ENCODE data around the gene PLD3. TPM values are rescaled to one million over a fixed set of nuclear protein-coding genes. Genes with fewer than 3 reads are reported as not detected.
A peak's percentile ranks its signal among the peaks of the same experiment; 100 is the strongest.

The PLD3 gene
- total RNA-seq, 2 experiments from 2014 or later: 57.8 to 69.1 TPM

- DNase-seq (no peak), ATAC-seq (no peak)
- peak overlapping the region; percentile 17 for H3K27ac Mint-ChIP-seq
- intact Hi-C loops (cut with DNase I, micrococcal nuclease): no loop called here
- H3K4me1 Mint-ChIP-seq: peaks cover 24% of the 10 kb centered on the region
- CTCF ChIA-PET: no interaction called here
- POLR2A ChIA-PET: interaction anchor here (0.6 kb wide), 1 partner anchor 954 kb away, joined by 3 read pairs; no protein-coding TSS in a partner anchor
- no peaks in the 10 kb centered on the region for H3K27me3 Mint-ChIP-seq
- no peaks in the 10 kb centered on the region for H3K9me3 Mint-ChIP-seq (ENCODE audit: low read depth)
- no peak overlapping the region for H3K4me3 Mint-ChIP-seq
- H3K36me3 Mint-ChIP-seq (ENCODE audit: low read depth): peaks cover 13% of the 10 kb centered on the region
Measured at GRCh38 chr19:40419066-40419612, 70.6 kb downstream of the PLD3 start.

GRCh38 chr19:40419780-40420179 lies 71.3 kb downstream of the PLD3 start:
- H3K27me3 Mint-ChIP-seq: no peaks in the 10 kb centered on the region
- intact Hi-C loops (cut with DNase I, micrococcal nuclease): loop anchor here (2.0 kb wide), 4 partner anchors 15 to 331 kb away; partner anchors contain the start of genes ACTMAP (in 1 of the 2) and SNRPA (in 1 of the 2)
- ChIA-PET CTCF (interaction anchor here (0.7 to 1.3 kb wide), 6 partner anchors 24 to 508 kb away, joined by 3 to 11 read pairs (median 5); partner anchors contain the start of gene SERTAD3), POLR2A (interaction anchor here (1.1 kb wide), 1 partner anchor 46 kb away, joined by 7 read pairs; the partner anchor contains the start of gene BLVRB)
- DNase-seq (no peak), ATAC-seq (no peak)
- peaks cover 18% of the 10 kb centered on the region for H3K36me3 Mint-ChIP-seq (ENCODE audit: low read depth)
- no peaks in the 10 kb centered on the region for H3K9me3 Mint-ChIP-seq (ENCODE audit: low read depth)
- peak overlapping the region; percentile 47 for H3K4me3 Mint-ChIP-seq
- peak overlapping the region; percentile 59 for H3K27ac Mint-ChIP-seq
- peaks cover 24% of the 10 kb centered on the region for H3K4me1 Mint-ChIP-seq

GRCh38 chr19:40420451-40420765 lies 71.9 kb downstream of the PLD3 start:
- peaks cover 24% of the 10 kb centered on the region for H3K4me1 Mint-ChIP-seq
- peak overlapping the region; percentile 76 for H3K4me3 Mint-ChIP-seq
- no peaks in the 10 kb centered on the region for H3K27me3 Mint-ChIP-seq
- ChIA-PET CTCF (interaction anchor here (0.6 to 1.3 kb wide), 19 partner anchors 11 to 507 kb away, joined by 3 to 11 read pairs (median 4); partner anchors contain the start of genes BLVRB and SERTAD3), POLR2A (interaction anchor here (0.5 to 1.7 kb wide), 5 partner anchors 17 to 195 kb away, joined by 3 to 7 read pairs (median 3); partner anchors contain the start of gene BLVRB)
- intact Hi-C loops (cut with DNase I, micrococcal nuclease): loop anchor here (2.0 kb wide), 4 partner anchors 16 to 330 kb away; partner anchors contain the start of genes ACTMAP (in 1 of the 2) and SNRPA (in 1 of the 2)
- ATAC-seq (no peak), DNase-seq (no peak)
- no peaks in the 10 kb centered on the region for H3K9me3 Mint-ChIP-seq (ENCODE audit: low read depth)
- H3K27ac Mint-ChIP-seq: peak overlapping the region; percentile 83
- H3K36me3 Mint-ChIP-seq (ENCODE audit: low read depth): peaks cover 20% of the 10 kb centered on the region

- POLR2A ChIA-PET: interaction anchor here (0.5 to 1.7 kb wide), 7 partner anchors 17 to 843 kb away, joined by 3 to 7 read pairs (median 3); partner anchors contain the start of gene BLVRB
Measured at GRCh38 chr19:40420766-40421765, 72.6 kb downstream of the PLD3 start.

GRCh38 chr19:40421993-40422747 lies 73.7 kb downstream of the PLD3 start:
- Mint-ChIP-seq H3K4me3 (peak overlapping the region; percentile 76), H3K36me3 (ENCODE audit: low read depth) (peaks cover 20% of the 10 kb centered on the region), H3K27ac (peak overlapping the region; percentile 90), H3K27me3 (no peaks in the 10 kb centered on the region), H3K4me1 (peaks cover 28% of the 10 kb centered on the region), H3K9me3 (ENCODE audit: low read depth) (no peaks in the 10 kb centered on the region)
- DNase-seq (no peak), ATAC-seq (no peak)
- CTCF ChIA-PET: interaction anchor here (1.2 to 2.6 kb wide), 2 partner anchors 10 to 42 kb away, joined by 4 to 14 read pairs; partner anchors contain the start of gene BLVRB
- intact Hi-C loops (cut with DNase I, micrococcal nuclease): loop anchor here (1.0 to 2.0 kb wide), 8 partner anchors 17 to 329 kb away; partner anchors contain the start of genes ACTMAP (in 1 of the 2), BLVRB (in 1 of the 2), C19orf47 (in 1 of the 2) and PLD3 (in 1 of the 2)
- POLR2A ChIA-PET: interaction anchor here (0.5 to 1.7 kb wide), 2 partner anchors 19 to 333 kb away, joined by 4 to 7 read pairs; no protein-coding TSS in a partner anchor

More at GRCh38 chr19:40420766-40421765, 72.6 kb downstream of the PLD3 start:
- peak overlapping the region; percentile 90 for H3K27ac Mint-ChIP-seq
- CTCF ChIA-PET: interaction anchor here (0.5 to 1.3 kb wide), 21 partner anchors 10 to 150 kb away, joined by 3 to 11 read pairs (median 4); partner anchors contain the start of genes BLVRB and SERTAD3
- no peaks in the 10 kb centered on the region for H3K27me3 Mint-ChIP-seq
- DNase-seq (peak; percentile 84), ATAC-seq (peak; percentile 39)
- peaks cover 20% of the 10 kb centered on the region for H3K36me3 Mint-ChIP-seq (ENCODE audit: low read depth)
- peaks cover 28% of the 10 kb centered on the region for H3K4me1 Mint-ChIP-seq
- no peaks in the 10 kb centered on the region for H3K9me3 Mint-ChIP-seq (ENCODE audit: low read depth)
- intact Hi-C loops (cut with DNase I, micrococcal nuclease): loop anchor here (1.0 to 2.0 kb wide), 8 partner anchors 16 to 330 kb away; partner anchors contain the start of genes ACTMAP (in 1 of the 2), BLVRB (in 1 of the 2), C19orf47 (in 1 of the 2) and PLD3 (in 1 of the 2)
- H3K4me3 Mint-ChIP-seq: peak overlapping the region; percentile 76

GRCh38 chr19:40422748-40423566 lies 74.5 kb downstream of the PLD3 start:
- POLR2A ChIA-PET: interaction anchor here (1.3 kb wide), 1 partner anchor 12 kb away, joined by 3 read pairs; no protein-coding TSS in a partner anchor
- H3K9me3 Mint-ChIP-seq (ENCODE audit: low read depth): no peaks in the 10 kb centered on the region

GRCh38 chr19:40423938-40424337 lies 75.4 kb downstream of the PLD3 start:
- no peak for ATAC-seq
- H3K36me3 Mint-ChIP-seq (ENCODE audit: low read depth): peaks cover 20% of the 10 kb centered on the region
- H3K9me3 Mint-ChIP-seq (ENCODE audit: low read depth): no peaks in the 10 kb centered on the region
- no peak for DNase-seq
- peak overlapping the region; percentile 84 for H3K27ac Mint-ChIP-seq
- H3K27me3 Mint-ChIP-seq: no peaks in the 10 kb centered on the region
- intact Hi-C loops (cut with DNase I, micrococcal nuclease): loop anchor here in 1 of 2 experiments (2.0 kb wide), 2 partner anchors 119 to 181 kb away; no protein-coding TSS in a partner anchor
- POLR2A ChIA-PET: interaction anchor here (1.3 kb wide), 1 partner anchor 11 kb away, joined by 3 read pairs; no protein-coding TSS in a partner anchor
- H3K4me1 Mint-ChIP-seq: peaks cover 22% of the 10 kb centered on the region
- CTCF ChIA-PET: interaction anchor here (0.8 to 2.6 kb wide), 3 partner anchors 16 to 40 kb away, joined by 3 to 14 read pairs (median 4); partner anchors contain the start of gene BLVRB
- H3K4me3 Mint-ChIP-seq: peak overlapping the region; percentile 89

More at GRCh38 chr19:40422748-40423566, 74.5 kb downstream of the PLD3 start:
- CTCF ChIA-PET: interaction anchor here (0.7 to 2.6 kb wide), 4 partner anchors 9 to 144 kb away, joined by 3 to 14 read pairs (median 4); partner anchors contain the start of gene BLVRB
- Mint-ChIP-seq H3K27me3 (no peaks in the 10 kb centered on the region), H3K4me3 (peak overlapping the region; percentile 76), H3K27ac (peak overlapping the region; percentile 90), H3K36me3 (ENCODE audit: low read depth) (peaks cover 20% of the 10 kb centered on the region), H3K4me1 (peaks cover 22% of the 10 kb centered on the region)
- intact Hi-C loops (cut with DNase I, micrococcal nuclease): no loop called here
- ATAC-seq (no peak), DNase-seq (no peak)

- H3K27ac Mint-ChIP-seq: peak overlapping the region; percentile 96
- peak; percentile 38 for DNase-seq
- ChIA-PET POLR2A (interaction anchor here (0.6 kb wide), 1 partner anchor 10 kb away, joined by 4 read pairs; no protein-coding TSS in a partner anchor), CTCF (interaction anchor here (0.5 to 2.6 kb wide), 5 partner anchors 15 to 378 kb away, joined by 3 to 14 read pairs (median 4); partner anchors contain the start of gene BLVRB)
- H3K9me3 Mint-ChIP-seq (ENCODE audit: low read depth): no peaks in the 10 kb centered on the region
- intact Hi-C loops (cut with DNase I, micrococcal nuclease): loop anchor here (1.0 to 5.0 kb wide), 13 partner anchors 18 to 837 kb away; partner anchors contain the start of genes AKT2 (in 1 of the 2), BLVRB (in 1 of the 2), C19orf47 (in 1 of the 2) and COQ8B (in 1 of the 2)
- peaks cover 20% of the 10 kb centered on the region for H3K36me3 Mint-ChIP-seq (ENCODE audit: low read depth)
- peak overlapping the region; percentile 89 for H3K4me3 Mint-ChIP-seq
- peaks cover 20% of the 10 kb centered on the region for H3K4me1 Mint-ChIP-seq
- no peaks in the 10 kb centered on the region for H3K27me3 Mint-ChIP-seq
- ATAC-seq: no peak
Measured at GRCh38 chr19:40424637-40425449, 76.3 kb downstream of the PLD3 start.
